ENCODE measurements around the gene PDCL2. TPM values are rescaled to one million over a fixed set of nuclear protein-coding genes. Genes with fewer than 3 reads are reported as not detected.

PDCL2 gene
- total and polyA plus RNA-seq, 9 of the 15 experiments (the other 6 are each of a cell fraction or from before 2014, with no cell fraction given) = 0.62 to 2.5 (median 1.2) TPM

DNA sequence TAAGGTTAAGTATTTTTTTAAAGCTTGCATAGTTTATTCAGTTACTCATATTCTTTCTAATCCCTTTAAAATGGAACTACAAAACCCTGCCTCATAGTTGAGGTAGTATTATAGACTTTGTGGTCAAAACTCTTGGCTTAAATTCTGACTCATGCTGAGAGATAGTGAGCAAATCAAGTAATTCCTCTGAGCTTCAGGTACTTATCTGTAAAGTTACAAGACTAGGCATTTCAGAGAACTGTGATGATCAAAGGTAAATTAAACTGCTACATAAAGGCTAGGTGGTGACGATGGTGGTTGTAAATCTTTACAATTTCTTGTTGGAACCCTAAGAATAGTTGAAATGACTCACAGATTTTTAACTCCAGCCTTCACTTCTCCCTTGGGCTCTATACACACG, 42.2 kb downstream of the PDCL2 start:
- peak; percentile 11 for FAIRE-seq
- BruUV-seq (replicated peaks) = no TSS peak
- CTCF ChIA-PET (ENCODE audit: low intra/inter-chr PET ratio) = no interaction called here
- TF ChIP-seq EP400 (IDR thresholded peaks at IDR 0.05) (peak; percentile 13; the same call in 1 of the 2 replicates), ZEB2 (IDR thresholded peaks at IDR 0.05) (0 out of 2 replicates have a peak, but pooled peaks have one; percentile 25), TCF3 (CRISPR knock-in tag; IDR thresholded peaks at IDR 0.05) (peak; percentile 10; the same call in 1 of the 2 replicates), CBFA2T3 (IDR thresholded peaks at IDR 0.05) (peak; percentile 33; the same call in 1 of the 2 replicates), MEIS2 (IDR thresholded peaks at IDR 0.05; ENCODE audit: partially characterized antibody) (peak; percentile 30), JUND (IDR thresholded peaks at IDR 0.05; ENCODE audit: borderline replicate concordance, low read depth, low read length) (peak; percentile 31; the same call in 1 of the 2 replicates), JUND (tag; IDR thresholded peaks at IDR 0.05; ENCODE audit: borderline replicate concordance, low read depth, low read length) (peak; percentile 41; the same call in 1 of the 3 replicates), CHD1 (IDR thresholded peaks at IDR 0.05; ENCODE audit: low read length) (no peak), DPF2 (IDR thresholded peaks at IDR 0.05) (peak; percentile 33; the same call in 1 of the 2 replicates), KDM1A (IDR thresholded peaks at IDR 0.05) (peak; percentile 16 to 52; a peak in 3 of 4 replicates), ZBTB17 (CRISPR knock-in tag; IDR thresholded peaks at IDR 0.05) (no peak), SMC3 (conservative IDR thresholded peaks at IDR 0.05; ENCODE audit: insufficient read depth, low read depth, low read length) (no peak), GATAD2B (IDR thresholded peaks at IDR 0.05; ENCODE audit: borderline replicate concordance) (no peak), FOSL1 (tag; conservative IDR thresholded peaks at IDR 0.05) (peak; percentile 77), KHSRP (IDR thresholded peaks at IDR 0.05) (no peak)
- TF ChIP-seq, protein P1, sequence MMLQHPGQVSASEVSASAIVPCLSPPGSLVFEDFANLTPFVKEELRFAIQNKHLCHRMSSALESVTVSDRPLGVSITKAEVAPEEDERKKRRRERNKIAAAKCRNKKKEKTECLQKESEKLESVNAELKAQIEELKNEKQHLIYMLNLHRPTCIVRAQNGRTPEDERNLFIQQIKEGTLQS (IDR thresholded peaks at IDR 0.05) = peak; percentile 50; the same call in 1 of the 2 replicates
- TF ChIP-seq, protein P1 (CRISPR knock-in tag; conservative IDR thresholded peaks at IDR 0.05) = no peak
- H3K36me3 ChIP-seq (ENCODE audit: control insufficient read depth, insufficient read depth, low read length) = no peaks in the 10 kb centered on the region
- no peak for ATAC-seq
- H3K27me3 ChIP-seq (ENCODE audit: control insufficient read depth in 2 of 2, insufficient read depth in 2 of 2, low read length in 2 of 2) = no peaks in the 10 kb centered on the region
- POLR2A ChIA-PET = no interaction called here
- peaks cover 11% of the 10 kb centered on the region for H3K79me2 ChIP-seq (ENCODE audit: control insufficient read depth, insufficient read depth, low read length)
- in situ Hi-C loops (cut with MboI) (loop anchor here (10.0 kb wide), 1 partner anchor 205 kb away; the partner anchor contains the start of gene SRD5A3), intact Hi-C loops (cut with micrococcal nuclease) (loop anchor here (5.0 to 10.0 kb wide), 5 partner anchors 87 to 365 kb away; partner anchors contain the start of genes NMU and SRD5A3)
- H3K4me3 ChIP-seq = no peak overlapping the region
- no peak overlapping the region for H3K9ac ChIP-seq (ENCODE audit: insufficient read depth in 1 of 2, low read depth in 2 of 2, low read length in 2 of 2)
- WGBS (ENCODE audit: insufficient coverage, low coverage, missing lambda C conversion rate) = 2% methylated on average over 2 of the region's 2 CpGs
- no peak for DNase-seq (ENCODE audit: extremely low read depth in 1 of 4, low spot score in 3 of 4)
- H3K4me1 ChIP-seq (replicated peaks in 1 of 2; ENCODE audit: control insufficient read depth in 2 of 2, insufficient read depth in 2 of 2, low read length in 2 of 2) = peaks cover 9 to 12% of the 10 kb centered on the region in 2 experiments; a peak in 4 of 5 replicates
- no peak overlapping the region for H3K27ac ChIP-seq (ENCODE audit: extremely low read depth, low read depth, low read length)
- H4K20me1 ChIP-seq (replicated peaks; ENCODE audit: control insufficient read depth, insufficient read depth, low read length) = no peaks in the 10 kb centered on the region
- no peak overlapping the region for H2AFZ ChIP-seq (ENCODE audit: low read depth, low read length)
- H3K9me1 ChIP-seq (ENCODE audit: control insufficient read depth, insufficient read depth, low read length) = no peaks in the 10 kb centered on the region
- H3K9me3 ChIP-seq (replicated peaks; ENCODE audit: control insufficient read depth, insufficient read depth, low read depth, low read length) = no peaks in the 10 kb centered on the region
- H3K4me2 ChIP-seq (ENCODE audit: insufficient read depth, low read length) = no peak overlapping the region

Measured in K562 (cell line).